ENCODE measurements around the gene KRT79. TPM values are rescaled to one million over a fixed set of nuclear protein-coding genes. Genes with fewer than 3 reads are reported as not detected.

The KRT79 gene
- total and polyA plus RNA-seq, 9 of the 15 experiments (the other 6 are each of a cell fraction or from before 2014, with no cell fraction given), result 0.03 to 2.3 (median 0.23) TPM; not detected in 2

GRCh38 chr12:52831251-52831650 lies 2.9 kb downstream of the KRT79 start:
- peaks cover 8% of the 10 kb centered on the region; the same call in 1 of the 2 replicates for H4K20me1 ChIP-seq (replicated peaks; ENCODE audit: control insufficient read depth, insufficient read depth, low read length)
- ATAC-seq (no peak), FAIRE-seq (no peak), DNase-seq (ENCODE audit: extremely low read depth in 1 of 4, low spot score in 3 of 4) (no peak)
- intact Hi-C loops (cut with micrococcal nuclease), result no loop called here
- no peak overlapping the region for H2AFZ ChIP-seq (ENCODE audit: low read depth, low read length)
- ChIA-PET POLR2A (interaction anchor here (1.4 kb wide), 1 partner anchor 20 kb away, joined by 4 read pairs; no protein-coding TSS in a partner anchor), CTCF (ENCODE audit: low intra/inter-chr PET ratio) (no interaction called here)
- no peaks in the 10 kb centered on the region for H3K36me3 ChIP-seq (ENCODE audit: control insufficient read depth, insufficient read depth, low read length)
- H3K27me3 ChIP-seq (ENCODE audit: control insufficient read depth in 2 of 2, insufficient read depth in 2 of 2, low read length in 2 of 2), result peaks cover 26 to 50% of the 10 kb centered on the region in 2 experiments
- WGBS (ENCODE audit: insufficient coverage, low coverage, missing lambda C conversion rate), result 5% methylated on average over 7 of the region's 7 CpGs
- in situ Hi-C loops (cut with MboI), result no loop called here
- no peak overlapping the region for H3K9ac ChIP-seq (ENCODE audit: insufficient read depth in 1 of 2, low read depth in 2 of 2, low read length in 2 of 2)
- no TSS peak for BruUV-seq (replicated peaks)
- no peak overlapping the region for H3K4me2 ChIP-seq (ENCODE audit: insufficient read depth, low read length)
- H3K9me3 ChIP-seq (replicated peaks; ENCODE audit: control insufficient read depth, insufficient read depth, low read depth, low read length), result no peaks in the 10 kb centered on the region
- no peak overlapping the region for H3K4me3 ChIP-seq
- H3K4me1 ChIP-seq (replicated peaks in 1 of 2; ENCODE audit: control insufficient read depth in 2 of 2, insufficient read depth in 2 of 2, low read length in 2 of 2), result peaks cover 7 to 11% of the 10 kb centered on the region in 2 experiments; a peak in 3 of 5 replicates
- H3K9me1 ChIP-seq (ENCODE audit: control insufficient read depth, insufficient read depth, low read length), result no peaks in the 10 kb centered on the region
- H3K79me2 ChIP-seq (ENCODE audit: control insufficient read depth, insufficient read depth, low read length), result no peaks in the 10 kb centered on the region
- H3K27ac ChIP-seq (ENCODE audit: extremely low read depth, low read depth, low read length), result no peak overlapping the region
- TF ChIP-seq CUX1 (CRISPR knock-in tag; IDR thresholded peaks at IDR 0.05) (no peak), POU5F1 (IDR thresholded peaks at IDR 0.05; ENCODE audit: borderline replicate concordance, low read depth, low read length, partially characterized antibody) (no peak), XRCC4 (IDR thresholded peaks at IDR 0.05; ENCODE audit: extremely low read depth, insufficient read depth, insufficient read length) (no peak), ZNF589 (CRISPR knock-in tag; IDR thresholded peaks at IDR 0.05; ENCODE audit: low read depth) (no peak)

Measured in K562 (cell line).